ENCODE measurements around the gene SORL1.

Gene SORL1

GRCh38 chr11:121643479-121644186 lies 191.5 kb downstream of the SORL1 start:
- DNase-seq: no peak

GRCh38 chr11:121644187-121644512 lies 192.0 kb downstream of the SORL1 start:
- no peak for DNase-seq

- DNase-seq: no peak
These were observed 192.9 kb downstream of the SORL1 start for GRCh38 chr11:121645001-121645400.

GRCh38 chr11:121645596-121645995 lies 193.5 kb downstream of the SORL1 start:
- no peak for DNase-seq

- no peak for DNase-seq
These were observed 196.2 kb downstream of the SORL1 start for GRCh38 chr11:121648306-121648705.

GRCh38 chr11:121649798-121650197 lies 197.7 kb downstream of the SORL1 start:
- DNase-seq: no peak

- no peak for DNase-seq
These were observed 198.5 kb downstream of the SORL1 start for GRCh38 chr11:121650351-121651256.

GRCh38 chr11:121651257-121651605 lies 199.1 kb downstream of the SORL1 start:
- no peak for DNase-seq

GRCh38 chr11:121652971-121653370 lies 200.9 kb downstream of the SORL1 start:
- DNase-seq: no peak

- no peak for DNase-seq
These were observed 202.2 kb downstream of the SORL1 start for GRCh38 chr11:121654259-121654842.

- DNase-seq: no peak
These were observed 202.9 kb downstream of the SORL1 start for GRCh38 chr11:121654843-121655536.

GRCh38 chr11:121655537-121656327 lies 203.6 kb downstream of the SORL1 start:
- peak; percentile 51 for DNase-seq

- DNase-seq: no peak
These were observed 204.4 kb downstream of the SORL1 start for GRCh38 chr11:121656328-121657090.

GRCh38 chr11:121657146-121657545 lies 205.0 kb downstream of the SORL1 start:
- no peak for DNase-seq

GRCh38 chr11:121659811-121660210 lies 207.7 kb downstream of the SORL1 start:
- no peak for DNase-seq

GRCh38 chr11:121661880-121662486 lies 209.9 kb downstream of the SORL1 start:
- DNase-seq: no peak

- no peak for DNase-seq
These were observed 212.0 kb downstream of the SORL1 start for GRCh38 chr11:121664144-121664543.

- DNase-seq: no peak
These were observed 213.2 kb downstream of the SORL1 start for GRCh38 chr11:121665206-121665838.

- no peak for DNase-seq
These were observed 215.7 kb downstream of the SORL1 start for GRCh38 chr11:121667836-121668235.

GRCh38 chr11:121669422-121669821 lies 217.3 kb downstream of the SORL1 start:
- no peak for DNase-seq

- DNase-seq: no peak
These were observed 218.2 kb downstream of the SORL1 start for GRCh38 chr11:121670266-121670665.
